Type B pancreatic cell (in vitro differentiated cells): ENCODE measurements around the gene CALR3. TPM values are rescaled to one million over a fixed set of nuclear protein-coding genes. Genes with fewer than 3 reads are reported as not detected.
A peak's percentile ranks its signal among the peaks of the same experiment; 100 is the strongest.

Experiments
- DNase-seq: peaks from one replicate; pipeline ENCODE4 v3.0.0; 2021; ENCODE audit warnings: mixed read lengths; ENCODE audit not compliant: unreplicated experiment; ENCODE audit errors: extremely low spot score
- H3K27ac Mint-ChIP-seq: 2 replicates; pipeline ENCODE4 v1.8.0; 2021; ENCODE audit warnings: mild to moderate bottlenecking, mixed read lengths
- H3K27me3 Mint-ChIP-seq: 2 replicates; pipeline ENCODE4 v1.8.0; 2021; ENCODE audit warnings: mixed read lengths
- H3K36me3 Mint-ChIP-seq: 2 replicates; pipeline ENCODE4 v1.8.0; 2021; ENCODE audit warnings: mixed read lengths
- H3K4me1 Mint-ChIP-seq: one replicate; pipeline ENCODE4 v1.8.0; 2021; ENCODE audit warnings: mixed read lengths; ENCODE audit not compliant: unreplicated experiment
- H3K4me3 Mint-ChIP-seq: 2 replicates; pipeline ENCODE4 v1.8.0; 2021; ENCODE audit warnings: mild to moderate bottlenecking, mixed read lengths
- H3K9me3 Mint-ChIP-seq: 2 replicates; pipeline ENCODE4 v1.8.0; 2021; ENCODE audit warnings: mixed read lengths
- total RNA-seq: library from RNA; stranded (reverse); gene quantifications from 2 replicates; pipeline ENCODE4 v1.2.1, GENCODE V29; 2021; ENCODE audit warnings: low replicate concordance
- TF ChIP-seq, protein P1 (sequence below): fragments of 200-600 bp; sonication (generic); conservative IDR thresholded peaks from 2 replicates; pipeline ENCODE4 v1.5.0; 2021; ENCODE audit warnings: antibody characterized with exemption, mild to moderate bottlenecking

Gene CALR3
- total RNA-seq, 1 donor from 2014 or later, result not detected

DNA sequence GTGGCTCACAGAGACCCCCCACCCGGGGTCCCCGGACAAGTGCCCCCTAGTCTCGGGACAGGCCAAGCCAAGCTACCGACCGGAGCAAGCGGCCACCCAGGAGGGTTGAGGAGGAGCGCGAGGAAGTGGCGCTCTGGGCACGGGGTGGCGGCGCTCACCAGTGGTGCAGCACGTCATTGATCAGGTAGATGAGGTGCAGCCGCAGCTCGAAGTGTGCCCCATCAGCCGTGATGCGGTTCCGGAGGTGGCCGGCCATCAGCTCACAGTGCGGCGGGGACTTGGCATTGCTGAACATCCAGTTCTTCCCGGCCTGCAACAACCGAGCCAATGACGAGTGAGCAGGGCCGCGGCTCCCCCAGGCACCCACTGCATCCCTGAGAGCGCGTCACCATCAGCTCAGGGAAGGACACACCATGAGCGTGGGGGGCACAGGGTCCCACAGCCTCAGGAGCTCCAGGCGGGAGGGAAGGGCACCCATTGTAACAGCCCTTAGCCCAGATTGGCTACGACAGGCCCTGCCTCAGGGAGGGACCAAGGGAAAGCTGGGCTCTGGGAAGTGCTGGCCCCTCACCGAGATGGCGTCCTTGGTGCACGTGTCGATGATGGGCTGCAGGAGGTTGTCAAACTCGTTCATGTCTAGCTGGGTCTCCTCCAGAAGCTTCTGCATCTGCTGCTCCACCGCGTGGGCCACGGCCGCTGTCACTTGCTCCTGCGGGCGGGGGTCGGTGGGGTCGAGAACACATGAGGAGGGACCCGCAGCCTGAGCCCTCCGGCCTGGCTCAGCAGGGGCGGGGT, 36.7 kb upstream of the CALR3 start:
- DNase-seq, result no peak
- H3K4me1 Mint-ChIP-seq, result no peaks in the 10 kb centered on the region
- no peaks in the 10 kb centered on the region for H3K9me3 Mint-ChIP-seq
- H3K36me3 Mint-ChIP-seq, result peaks cover 13% of the 10 kb centered on the region
- H3K4me3 Mint-ChIP-seq, result no peak overlapping the region
- H3K27ac Mint-ChIP-seq, result no peak overlapping the region
- no peaks in the 10 kb centered on the region for H3K27me3 Mint-ChIP-seq
- TF ChIP-seq, protein P1, sequence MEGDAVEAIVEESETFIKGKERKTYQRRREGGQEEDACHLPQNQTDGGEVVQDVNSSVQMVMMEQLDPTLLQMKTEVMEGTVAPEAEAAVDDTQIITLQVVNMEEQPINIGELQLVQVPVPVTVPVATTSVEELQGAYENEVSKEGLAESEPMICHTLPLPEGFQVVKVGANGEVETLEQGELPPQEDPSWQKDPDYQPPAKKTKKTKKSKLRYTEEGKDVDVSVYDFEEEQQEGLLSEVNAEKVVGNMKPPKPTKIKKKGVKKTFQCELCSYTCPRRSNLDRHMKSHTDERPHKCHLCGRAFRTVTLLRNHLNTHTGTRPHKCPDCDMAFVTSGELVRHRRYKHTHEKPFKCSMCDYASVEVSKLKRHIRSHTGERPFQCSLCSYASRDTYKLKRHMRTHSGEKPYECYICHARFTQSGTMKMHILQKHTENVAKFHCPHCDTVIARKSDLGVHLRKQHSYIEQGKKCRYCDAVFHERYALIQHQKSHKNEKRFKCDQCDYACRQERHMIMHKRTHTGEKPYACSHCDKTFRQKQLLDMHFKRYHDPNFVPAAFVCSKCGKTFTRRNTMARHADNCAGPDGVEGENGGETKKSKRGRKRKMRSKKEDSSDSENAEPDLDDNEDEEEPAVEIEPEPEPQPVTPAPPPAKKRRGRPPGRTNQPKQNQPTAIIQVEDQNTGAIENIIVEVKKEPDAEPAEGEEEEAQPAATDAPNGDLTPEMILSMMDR, result no peak

DNA sequence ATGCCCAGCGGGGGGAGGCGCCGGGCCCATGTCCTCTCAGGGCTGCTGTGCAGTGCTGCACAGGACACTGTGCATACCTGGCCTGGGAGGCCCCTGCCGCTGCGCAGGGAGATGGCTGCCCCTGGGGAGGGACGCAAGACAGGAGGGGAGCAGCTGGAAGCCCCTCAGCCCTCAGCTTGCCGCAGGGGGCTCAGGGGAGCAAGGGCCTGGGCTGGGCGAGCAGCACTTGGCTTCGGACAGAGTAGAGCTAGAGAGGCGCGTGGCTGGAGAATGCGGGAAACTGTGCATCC, 35.4 kb upstream of the CALR3 start:
- no peaks in the 10 kb centered on the region for H3K27me3 Mint-ChIP-seq
- TF ChIP-seq, protein P1, result no peak
- peaks cover 11% of the 10 kb centered on the region for H3K36me3 Mint-ChIP-seq
- no peaks in the 10 kb centered on the region for H3K4me1 Mint-ChIP-seq
- no peak overlapping the region for H3K27ac Mint-ChIP-seq
- no peak for DNase-seq
- H3K9me3 Mint-ChIP-seq, result no peaks in the 10 kb centered on the region
- H3K4me3 Mint-ChIP-seq, result no peak overlapping the region

DNA sequence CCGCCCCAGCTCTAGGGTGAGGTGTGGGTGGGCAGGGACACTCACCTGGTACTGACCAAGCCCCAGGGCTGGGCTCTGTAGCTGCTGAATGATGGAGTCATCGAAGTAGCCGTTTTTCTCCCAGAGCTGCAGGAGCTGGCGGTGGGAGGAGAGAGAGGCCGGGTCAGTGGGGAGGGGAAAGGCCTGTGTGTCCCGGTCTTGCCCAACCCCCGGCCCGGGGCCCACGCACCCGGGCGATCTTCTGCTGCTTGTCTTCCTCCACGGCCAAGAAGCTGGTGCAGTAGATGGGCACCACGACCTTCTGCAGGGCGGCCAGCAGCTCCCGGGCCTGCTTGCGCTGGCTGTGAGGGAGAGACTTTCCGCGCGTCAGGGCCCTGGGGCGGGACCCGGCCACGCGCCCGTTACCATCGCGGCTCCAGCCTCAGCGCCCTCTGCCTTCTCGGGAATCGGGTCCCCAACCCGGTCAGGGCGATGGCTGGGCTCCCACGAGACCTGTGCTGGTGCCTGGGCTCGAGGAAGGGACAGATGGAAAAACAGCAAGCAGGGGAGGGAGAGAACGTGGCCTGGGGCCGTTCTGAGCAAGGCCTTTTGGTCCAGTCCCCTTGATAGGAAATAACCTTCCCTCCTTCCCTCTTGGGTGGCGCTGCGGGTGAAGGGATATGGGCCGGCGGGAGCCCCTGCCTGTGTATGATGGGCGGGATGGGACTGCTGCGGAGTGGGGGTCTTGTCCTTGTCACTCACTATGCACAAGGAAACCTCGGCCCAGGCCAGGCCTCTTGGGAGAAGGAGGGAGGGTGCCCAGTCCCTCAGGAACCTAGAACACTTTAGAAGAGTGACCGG, 34.8 kb upstream of the CALR3 start:
- H3K27ac Mint-ChIP-seq, result no peak overlapping the region
- H3K36me3 Mint-ChIP-seq, result peaks cover 11% of the 10 kb centered on the region
- DNase-seq, result no peak

DNA sequence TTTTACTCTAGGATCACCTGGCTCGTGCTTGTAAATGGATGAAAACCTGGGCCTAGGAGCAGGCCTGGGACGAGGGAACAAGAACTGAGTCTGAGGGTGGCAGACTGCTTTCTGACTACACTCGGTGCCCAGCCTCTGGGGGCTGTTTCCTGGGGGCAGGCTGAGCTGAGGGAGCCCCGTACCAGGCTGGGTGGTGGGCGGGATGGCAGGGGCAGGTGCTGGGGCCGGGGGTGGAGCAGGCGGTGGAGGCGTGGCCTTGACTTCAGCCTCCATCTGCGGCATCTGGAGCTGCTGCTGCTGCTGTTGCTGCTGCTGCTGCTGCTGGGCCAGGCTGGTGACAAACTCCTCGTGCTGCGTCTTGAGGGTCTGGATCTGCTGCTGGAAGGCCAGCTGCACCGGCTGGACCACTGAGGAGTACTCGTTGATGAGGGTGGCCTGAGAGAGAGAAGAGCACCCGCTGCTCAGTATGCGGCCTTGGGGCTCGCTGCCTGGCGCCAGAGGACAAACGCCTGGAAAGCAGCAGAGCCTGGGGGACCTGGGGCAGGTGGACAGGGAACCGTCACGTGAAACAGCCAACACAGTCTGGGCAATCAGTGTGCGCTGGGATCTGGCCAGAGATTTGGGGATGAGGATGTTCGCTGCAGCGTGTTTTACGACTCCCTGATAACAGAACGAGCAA, 33.6 kb upstream of the CALR3 start:
- Mint-ChIP-seq H3K9me3 (no peaks in the 10 kb centered on the region), H3K4me3 (no peak overlapping the region), H3K36me3 (peaks cover 11% of the 10 kb centered on the region), H3K4me1 (no peaks in the 10 kb centered on the region), H3K27me3 (no peaks in the 10 kb centered on the region), H3K27ac (no peak overlapping the region)
- TF ChIP-seq, protein P1, result no peak
- DNase-seq, result no peak

More for the DNA sequence above, 34.8 kb upstream of the CALR3 start:
- TF ChIP-seq, protein P1, result no peak
- Mint-ChIP-seq H3K4me1 (no peaks in the 10 kb centered on the region), H3K27me3 (no peaks in the 10 kb centered on the region), H3K9me3 (no peaks in the 10 kb centered on the region), H3K4me3 (no peak overlapping the region)

DNA sequence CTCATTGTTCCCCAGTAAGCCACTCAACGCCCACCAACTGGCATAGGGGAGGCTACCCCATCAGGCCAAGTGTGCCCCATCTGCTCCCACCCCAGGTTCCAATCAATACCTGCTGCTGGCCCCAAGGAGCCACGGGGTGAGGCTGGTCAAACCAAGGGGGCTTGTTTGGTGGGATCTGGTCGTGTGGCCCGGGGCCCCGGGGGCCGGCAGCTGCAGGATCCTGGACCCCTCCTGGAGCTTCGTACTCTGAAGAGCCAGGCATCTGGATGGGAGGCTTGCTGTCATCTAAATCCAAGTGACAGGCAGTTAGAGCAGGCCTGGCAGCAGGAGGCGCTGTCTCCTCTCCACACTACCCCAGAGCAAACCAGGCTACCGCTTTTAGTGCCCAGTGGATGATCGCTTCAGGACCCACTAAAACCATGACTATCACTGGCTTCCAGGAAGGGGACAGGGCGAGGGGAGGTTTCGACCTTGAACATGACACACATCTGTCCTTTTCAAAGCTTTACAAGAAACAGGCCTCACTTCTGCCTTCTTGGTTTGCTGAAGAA, 32.1 kb upstream of the CALR3 start:
- H3K4me3 Mint-ChIP-seq, result peak overlapping the region; percentile 72
- H3K4me1 Mint-ChIP-seq, result no peaks in the 10 kb centered on the region
- no peaks in the 10 kb centered on the region for H3K27me3 Mint-ChIP-seq
- peaks cover 11% of the 10 kb centered on the region for H3K36me3 Mint-ChIP-seq
- no peaks in the 10 kb centered on the region for H3K9me3 Mint-ChIP-seq
- H3K27ac Mint-ChIP-seq, result peak overlapping the region; percentile 94
- TF ChIP-seq, protein P1, result peak; percentile 58
- no peak for DNase-seq
